Esophagus muscularis mucosa (tissue), 4 donors: ENCODE data around the gene MBOAT2.

Experiments
- CTCF ChIP-seq, 3 experiments: fragments of 200-600 bp in 2 of 3; fragments of 450-650 bp in 1 of 3; sonication (generic) in 2 of 3; IDR thresholded peaks; one replicate each; pipeline ENCODE4 v1.5.1; 2017 to 2019; ENCODE audit warnings: antibody characterized with exemption in 3 of 3, mild to moderate bottlenecking in 2 of 3, moderate library complexity in 1 of 3
- EP300 ChIP-seq: sonication (generic); formaldehyde crosslinking; IDR thresholded peaks from one replicate; pipeline ENCODE4 v1.6.1; 2017; ENCODE audit warnings: antibody characterized with exemption
- POLR2A ChIP-seq: fragments of 450-650 bp; IDR thresholded peaks from one replicate; pipeline ENCODE4 v1.6.1; 2017; ENCODE audit warnings: antibody characterized with exemption, moderate library complexity, mild to moderate bottlenecking, low read depth

GRCh38 chr2:8999797-9000196, 3.7 kb downstream of the MBOAT2 start:
- TF ChIP-seq CTCF (IDR thresholded peaks at IDR 0.05) (no peak), POLR2A (no peak), EP300 (no peak)
